Endodermal cell (in vitro differentiated cells): ENCODE data around the gene RNF32. TPM values are rescaled to one million over a fixed set of nuclear protein-coding genes. Genes with fewer than 3 reads are reported as not detected.
A peak's percentile ranks its signal among the peaks of the same experiment; 100 is the strongest.
"Not testable (repeated sequence)": the region's sequence is repeated elsewhere in the genome, so short reads cannot be mapped to it uniquely, and the experiment has no call there.

Source experiments
- DNase-seq: peaks from one replicate; pipeline ENCODE4 v3.0.0-alpha.2; 2017
- H3K27ac ChIP-seq: 2 replicates; pipeline ENCODE4 v1.5.1; 2013; ENCODE audit warnings: mild to moderate bottlenecking, low read depth, low read length, moderate library complexity
- H3K27me3 ChIP-seq: 2 replicates; pipeline ENCODE4 v1.6.1; 2013; ENCODE audit warnings: mild to moderate bottlenecking, low read length, moderate library complexity; ENCODE audit not compliant: insufficient read depth, control insufficient read depth, poor library complexity, severe bottlenecking
- H3K36me3 ChIP-seq: 2 replicates; pipeline ENCODE4 v1.7.0; 2013; ENCODE audit warnings: mild to moderate bottlenecking, low read length, moderate library complexity; ENCODE audit not compliant: control insufficient read depth, insufficient read depth
- H3K4me1 ChIP-seq: one replicate; pipeline ENCODE4 v1.7.0; 2013; ENCODE audit warnings: low read length; ENCODE audit not compliant: control insufficient read depth, insufficient read depth
- H3K4me3 ChIP-seq: 2 replicates; pipeline ENCODE4 v1.5.1; 2013; ENCODE audit warnings: mild to moderate bottlenecking, low read length, moderate library complexity
- H3K9ac ChIP-seq: 2 replicates; pipeline ENCODE4 v1.6.1; 2013; ENCODE audit warnings: mild to moderate bottlenecking, low read length, moderate library complexity; ENCODE audit not compliant: poor library complexity, severe bottlenecking; ENCODE audit errors: extremely low read depth
- H3K9me3 ChIP-seq: 2 replicates; pipeline ENCODE4 v1.6.1; 2013; ENCODE audit warnings: mild to moderate bottlenecking, low read length, moderate library complexity; ENCODE audit not compliant: control insufficient read depth
- H3K27ac Mint-ChIP-seq: 2 replicates; pipeline ENCODE4 v1.8.0; 2020; ENCODE audit warnings: mixed read lengths
- H3K27me3 Mint-ChIP-seq: 2 replicates; pipeline ENCODE4 v1.8.0; 2021; ENCODE audit warnings: mild to moderate bottlenecking, mixed read lengths; ENCODE audit not compliant: insufficient read depth
- H3K36me3 Mint-ChIP-seq: 2 replicates; pipeline ENCODE4 v1.8.0; 2020; ENCODE audit warnings: low read depth, mixed read lengths
- H3K4me1 Mint-ChIP-seq: 2 replicates; pipeline ENCODE4 v1.8.0; 2020; ENCODE audit warnings: mixed read lengths
- H3K4me3 Mint-ChIP-seq: 2 replicates; pipeline ENCODE4 v1.8.0; 2020; ENCODE audit warnings: mild to moderate bottlenecking, moderate library complexity, mixed read lengths
- H3K9me3 Mint-ChIP-seq: 2 replicates; pipeline ENCODE4 v1.8.0; 2020; ENCODE audit warnings: mild to moderate bottlenecking, mixed read lengths
- CTCF ChIP-seq: fragments of 200-600 bp; sonication (generic); conservative IDR thresholded peaks from 2 replicates; pipeline ENCODE4 v1.5.0; 2021; ENCODE audit warnings: antibody characterized with exemption, mild to moderate bottlenecking
- WGBS, 2 experiments: methylation state at CpG; one replicate each; pipeline versions ENCODE4 v1.1.5 to v1.1.7; 2013; ENCODE audit warnings: missing lambda C conversion rate in 2 of 2, mixed read lengths in 1 of 2; ENCODE audit not compliant: insufficient coverage in 1 of 2, insufficient read length in 1 of 2; 5-methylcytosine and 5-hydroxymethylcytosine counted together
- total RNA-seq, 2 donors: library from RNA; stranded (reverse); fragmentation: NEBNext Ultra II Directional in 1 of 2; extraction: Animal tissue kit (Norgen Biotek cat#: 25700) in 1 of 2; gene quantifications; 2 replicates in 1 of 2; 3 replicates in 1 of 2; pipeline ENCODE4 v1.2.1, GENCODE V29; 2021

Gene RNF32
- total RNA-seq, 2 donors from 2014 or later = 1.1 to 2.5 TPM

- H3K27me3 ChIP-seq, H3K4me1 ChIP-seq, H3K27me3 Mint-ChIP-seq, H3K4me3 ChIP-seq, DNase-seq, H3K4me3 Mint-ChIP-seq, H3K9ac ChIP-seq, H3K27ac Mint-ChIP-seq, H3K4me1 Mint-ChIP-seq, H3K27ac ChIP-seq: not testable (repeated sequence)
- WGBS, 2 experiments = 89 to 98% methylated on average over 7 to 9 of the region's 9 CpGs
- Mint-ChIP-seq H3K9me3 (peaks cover 64% of the 10 kb centered on the region), H3K36me3 (peaks cover 70% of the 10 kb centered on the region)
- TF ChIP-seq CTCF = peak; percentile 14
- peaks cover 21% of the 10 kb centered on the region for H3K36me3 ChIP-seq
- H3K9me3 ChIP-seq = peaks cover 65% of the 10 kb centered on the region
Measured at GRCh38 chr7:156697283-156697682, 56.7 kb downstream of the RNF32 start.

GRCh38 chr7:156698512-156698911 lies 57.9 kb downstream of the RNF32 start:
- H3K9me3 Mint-ChIP-seq = peaks cover 66% of the 10 kb centered on the region
- not testable (repeated sequence) for H3K4me3 ChIP-seq, H3K9ac ChIP-seq, DNase-seq, H3K4me1 Mint-ChIP-seq, H3K27me3 ChIP-seq, H3K4me3 Mint-ChIP-seq, H3K27ac ChIP-seq, H3K27me3 Mint-ChIP-seq, H3K27ac Mint-ChIP-seq, H3K4me1 ChIP-seq
- 97 to 100% methylated on average over 3 to 4 of the region's 4 CpGs for WGBS, 2 experiments
- H3K36me3 Mint-ChIP-seq = peaks cover 79% of the 10 kb centered on the region
- Histone ChIP-seq H3K36me3 (peaks cover 23% of the 10 kb centered on the region), H3K9me3 (peaks cover 64% of the 10 kb centered on the region)

GRCh38 chr7:156701787-156702186 lies 61.2 kb downstream of the RNF32 start:
- not testable (repeated sequence) for H3K27ac ChIP-seq, H3K4me3 ChIP-seq, H3K4me1 Mint-ChIP-seq, H3K27me3 ChIP-seq, H3K27ac Mint-ChIP-seq, DNase-seq, H3K4me3 Mint-ChIP-seq, H3K4me1 ChIP-seq, H3K9ac ChIP-seq, H3K27me3 Mint-ChIP-seq
- 60 to 82% methylated on average over 1 of the region's 1 CpG for WGBS, 2 experiments
- Histone ChIP-seq H3K36me3 (peaks cover 14% of the 10 kb centered on the region), H3K9me3 (peaks cover 45% of the 10 kb centered on the region)
- Mint-ChIP-seq H3K36me3 (peaks cover 60% of the 10 kb centered on the region), H3K9me3 (peaks cover 46% of the 10 kb centered on the region)

- Histone ChIP-seq H3K4me1 (no peaks in the 10 kb centered on the region), H3K4me3 (no peak overlapping the region), H3K27ac (no peak overlapping the region), H3K36me3 (peaks cover 14% of the 10 kb centered on the region), H3K27me3 (no peaks in the 10 kb centered on the region), H3K9ac (no peak overlapping the region), H3K9me3 (peaks cover 39% of the 10 kb centered on the region)
- Mint-ChIP-seq H3K4me3 (no peak overlapping the region), H3K4me1 (no peaks in the 10 kb centered on the region), H3K27ac (no peak overlapping the region), H3K36me3 (peaks cover 57% of the 10 kb centered on the region), H3K27me3 (no peaks in the 10 kb centered on the region), H3K9me3 (peaks cover 40% of the 10 kb centered on the region)
- no peak for DNase-seq
- TF ChIP-seq CTCF = no peak
Measured at GRCh38 chr7:156702399-156702798, 61.8 kb downstream of the RNF32 start.
